ENCODE results near the gene IP6K1. TPM values are rescaled to one million over a fixed set of nuclear protein-coding genes. Genes with fewer than 3 reads are reported as not detected.

IP6K1 gene
- total RNA-seq, 1 experiment from 2014 or later = 32.2 TPM

DNA sequence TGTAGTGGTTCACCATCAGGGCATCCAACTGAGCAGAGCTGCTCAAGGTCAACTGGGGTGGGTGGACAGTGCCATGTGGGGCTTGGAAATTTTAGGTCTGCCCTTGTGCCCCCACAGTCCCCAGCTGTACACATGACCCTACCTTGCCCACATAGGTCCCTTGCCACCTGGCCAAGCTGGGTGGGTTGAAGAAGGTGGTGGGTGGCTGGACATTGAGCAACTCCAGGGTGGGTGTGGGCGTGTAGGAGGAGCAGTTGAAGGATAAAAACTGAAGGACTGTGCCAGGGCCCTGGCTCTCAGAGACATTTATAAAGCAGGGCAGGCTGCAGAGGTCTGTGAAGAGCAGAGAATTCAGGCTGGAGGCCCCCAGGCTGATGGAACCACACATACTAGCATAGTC lies 12.8 kb upstream of the IP6K1 start:
- no peaks in the 10 kb centered on the region for H3K9me3 Mint-ChIP-seq
- POLR2A ChIA-PET = no interaction called here
- no peaks in the 10 kb centered on the region for H3K36me3 Mint-ChIP-seq
- H3K27me3 Mint-ChIP-seq (ENCODE audit: low read depth) = peaks cover 31% of the 10 kb centered on the region
- H3K27ac Mint-ChIP-seq = no peak overlapping the region
- H3K4me3 Mint-ChIP-seq = no peak overlapping the region
- TF ChIP-seq ZNF121 (CRISPR knock-in tag; IDR thresholded peaks at IDR 0.05) (no peak), EMX1 (CRISPR knock-in tag; IDR thresholded peaks at IDR 0.05) (no peak), PRDM15 (CRISPR knock-in tag; IDR thresholded peaks at IDR 0.05) (no peak), ZNF263 (CRISPR knock-in tag; IDR thresholded peaks at IDR 0.05; ENCODE audit: low read depth) (no peak), JAZF1 (CRISPR knock-in tag; IDR thresholded peaks at IDR 0.05) (no peak), ZNF317 (CRISPR knock-in tag; IDR thresholded peaks at IDR 0.05; ENCODE audit: borderline replicate concordance, low read depth) (no peak), FOXP1 (CRISPR knock-in tag; IDR thresholded peaks at IDR 0.05; ENCODE audit: borderline replicate concordance) (no peak), STAT6 (CRISPR knock-in tag; conservative IDR thresholded peaks at IDR 0.05; ENCODE audit: low read depth) (no peak), PRRX2 (CRISPR knock-in tag; IDR thresholded peaks at IDR 0.05) (no peak), ZNF396 (CRISPR knock-in tag; IDR thresholded peaks at IDR 0.05; ENCODE audit: borderline replicate concordance) (no peak), ZNF416 (CRISPR knock-in tag; IDR thresholded peaks at IDR 0.05) (no peak), ZNF219 (CRISPR knock-in tag; IDR thresholded peaks at IDR 0.05; ENCODE audit: borderline replicate concordance) (no peak), SP1 (CRISPR knock-in tag; conservative IDR thresholded peaks at IDR 0.05) (no peak), ATF2 (CRISPR knock-in tag; IDR thresholded peaks at IDR 0.05; ENCODE audit: borderline replicate concordance, low read depth) (no peak), KAT7 (CRISPR knock-in tag; IDR thresholded peaks at IDR 0.05; ENCODE audit: borderline replicate concordance) (no peak), SMAD4 (CRISPR knock-in tag; IDR thresholded peaks at IDR 0.05) (no peak)
- TF ChIP-seq, protein P1, sequence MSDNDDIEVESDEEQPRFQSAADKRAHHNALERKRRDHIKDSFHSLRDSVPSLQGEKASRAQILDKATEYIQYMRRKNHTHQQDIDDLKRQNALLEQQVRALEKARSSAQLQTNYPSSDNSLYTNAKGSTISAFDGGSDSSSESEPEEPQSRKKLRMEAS (CRISPR knock-in tag; IDR thresholded peaks at IDR 0.05) = no peak
- peaks cover 10% of the 10 kb centered on the region for H3K4me1 Mint-ChIP-seq
- ATAC-seq = no peak
- CTCF ChIA-PET = interaction anchor here (1.0 to 1.3 kb wide), 2 partner anchors 40 to 111 kb away, joined by 3 to 4 read pairs; no protein-coding TSS in a partner anchor
- DNase-seq (ENCODE audit: low spot score) = no peak
